ELR (cell line): ENCODE measurements around the gene HEG1.

Source experiments
- DNase-seq: peaks from one replicate; pipeline ENCODE4 v3.0.0-alpha.2; 2015; ENCODE audit warnings: low read depth

Gene HEG1

DNA sequence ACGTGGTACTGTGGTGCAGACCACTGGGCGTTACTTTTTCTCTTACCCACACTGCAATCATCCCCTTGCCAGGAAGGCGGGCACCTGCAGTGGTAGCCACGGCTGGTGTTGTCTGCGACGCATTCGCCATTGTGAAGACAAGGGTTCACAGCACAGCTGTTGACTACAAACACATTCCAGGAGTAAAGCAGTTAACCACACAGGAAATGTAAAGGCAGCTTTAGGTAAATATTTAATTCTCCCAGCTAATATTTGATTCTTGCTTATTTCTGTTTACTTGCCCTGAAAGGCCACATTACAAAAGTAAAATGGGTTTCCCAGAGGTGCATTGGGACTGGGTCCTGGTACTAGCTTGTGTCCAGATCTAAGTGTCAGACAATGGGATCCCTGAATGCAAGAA is 45.4 kb downstream of the HEG1 start:
- no peak for DNase-seq

DNA sequence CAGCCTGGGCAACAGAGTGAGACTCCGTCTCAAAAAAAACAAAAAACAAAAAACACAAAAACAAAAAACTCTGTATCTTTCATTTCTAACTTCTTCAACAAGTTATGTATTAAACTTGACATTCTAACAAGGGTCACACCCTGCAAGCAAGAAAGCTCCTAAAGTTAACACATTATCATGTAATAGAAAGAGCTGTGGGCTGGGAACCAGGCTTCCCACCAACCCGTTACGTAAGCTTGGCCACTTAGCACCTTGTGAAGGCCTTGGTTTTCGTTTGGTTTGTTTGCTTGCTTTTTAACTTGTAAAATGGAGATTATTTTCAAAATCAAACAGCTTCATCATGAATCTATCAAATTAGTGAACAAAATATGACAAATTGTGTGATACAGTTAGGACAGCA is 47.0 kb downstream of the HEG1 start:
- DNase-seq: no peak

GRCh38 chr3:125006291-125006731 is 49.5 kb downstream of the HEG1 start:
- DNase-seq: no peak

- peak; percentile 60 for DNase-seq
Observed at GRCh38 chr3:125005676-125006075, 50.1 kb downstream of the HEG1 start.

DNA sequence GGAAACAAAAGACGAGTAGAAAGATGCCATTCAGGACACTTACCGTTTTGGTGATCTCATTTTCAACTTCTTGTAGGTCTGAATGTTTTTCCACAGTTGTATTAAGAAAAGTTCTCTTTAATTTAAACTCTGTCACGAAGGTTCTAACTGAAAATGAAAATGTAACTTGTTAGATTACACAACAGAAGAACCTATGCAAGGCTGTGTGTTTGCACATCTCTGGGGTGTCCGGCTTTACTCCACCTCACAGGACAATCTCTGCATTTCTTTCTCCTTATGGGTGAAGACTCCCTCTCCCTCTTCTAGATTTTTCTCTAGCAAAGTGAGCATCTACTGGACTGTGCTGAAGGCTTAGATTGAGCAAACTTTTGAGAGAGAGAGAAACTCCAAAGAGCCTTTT is 50.6 kb downstream of the HEG1 start:
- no peak for DNase-seq

- DNase-seq: peak; percentile 61
Observed at GRCh38 chr3:125003859-125004595, 51.8 kb downstream of the HEG1 start.

DNA sequence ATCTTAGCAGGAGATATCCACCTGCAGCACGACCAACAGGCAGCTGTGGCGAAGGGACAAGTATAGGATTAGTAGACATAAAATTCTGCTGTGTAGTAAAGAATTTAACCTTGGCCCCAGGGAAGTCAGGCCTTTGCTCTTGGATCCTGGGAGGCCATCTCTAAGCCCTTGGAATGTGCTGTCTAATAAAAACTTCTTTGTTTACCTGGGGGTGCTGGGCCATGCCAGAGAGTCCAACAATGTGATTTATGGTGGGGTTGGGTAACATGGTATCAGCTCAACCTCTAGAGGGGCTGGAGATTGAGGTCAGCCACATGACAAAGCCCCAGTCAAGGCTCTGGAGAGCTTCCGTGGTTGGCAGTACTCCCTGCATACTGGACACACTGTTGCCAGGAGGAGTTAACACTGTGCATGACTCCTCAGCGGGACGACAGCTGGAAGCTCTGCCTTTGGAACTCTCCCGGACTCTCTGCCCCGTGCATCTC is 52.4 kb downstream of the HEG1 start:
- DNase-seq: peak; percentile 35

DNA sequence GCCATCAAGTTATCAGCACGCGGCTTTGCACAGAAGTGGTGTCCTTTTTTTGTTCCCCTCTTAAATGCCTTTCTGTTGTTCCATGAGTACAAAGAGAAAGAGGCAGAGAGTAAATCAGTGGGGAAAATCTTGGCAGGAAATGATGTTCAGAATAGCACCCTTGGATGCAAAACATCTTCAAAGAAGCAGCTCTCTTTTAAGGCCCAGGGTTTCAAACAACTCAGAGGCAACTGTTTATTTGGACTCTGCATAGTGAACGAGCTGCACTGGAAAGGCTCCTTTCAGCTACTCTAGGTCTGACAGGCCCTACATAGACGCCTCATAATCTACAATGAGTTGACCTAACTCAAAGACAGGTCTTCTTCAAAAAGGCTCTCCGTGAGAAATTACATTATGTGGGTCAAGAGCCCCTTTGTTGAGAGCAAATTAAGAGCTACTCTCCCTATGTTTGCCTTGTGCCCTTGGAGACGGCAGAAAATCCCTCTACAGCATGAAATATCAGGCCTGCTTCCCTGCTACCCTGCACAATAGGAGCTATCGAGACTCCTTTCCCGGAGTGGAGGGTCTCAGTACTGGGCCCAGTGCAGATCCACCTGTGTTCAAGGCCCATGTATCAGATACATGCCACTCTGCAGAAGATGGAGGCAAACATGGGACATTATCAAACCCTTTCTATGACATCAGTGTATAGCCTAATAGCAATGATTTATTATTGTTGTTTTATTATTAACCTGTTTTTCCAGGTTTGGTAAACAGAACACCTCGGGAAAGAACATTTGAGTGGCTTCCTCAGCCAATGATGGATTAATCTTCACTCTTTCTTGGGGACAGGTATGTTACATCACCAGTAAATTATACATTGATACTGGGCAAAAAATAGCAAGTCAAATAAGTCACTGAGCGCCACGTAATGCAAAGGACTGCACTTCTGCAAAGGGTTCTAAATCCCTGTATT is 53.1 kb downstream of the HEG1 start:
- DNase-seq: no peak

DNA sequence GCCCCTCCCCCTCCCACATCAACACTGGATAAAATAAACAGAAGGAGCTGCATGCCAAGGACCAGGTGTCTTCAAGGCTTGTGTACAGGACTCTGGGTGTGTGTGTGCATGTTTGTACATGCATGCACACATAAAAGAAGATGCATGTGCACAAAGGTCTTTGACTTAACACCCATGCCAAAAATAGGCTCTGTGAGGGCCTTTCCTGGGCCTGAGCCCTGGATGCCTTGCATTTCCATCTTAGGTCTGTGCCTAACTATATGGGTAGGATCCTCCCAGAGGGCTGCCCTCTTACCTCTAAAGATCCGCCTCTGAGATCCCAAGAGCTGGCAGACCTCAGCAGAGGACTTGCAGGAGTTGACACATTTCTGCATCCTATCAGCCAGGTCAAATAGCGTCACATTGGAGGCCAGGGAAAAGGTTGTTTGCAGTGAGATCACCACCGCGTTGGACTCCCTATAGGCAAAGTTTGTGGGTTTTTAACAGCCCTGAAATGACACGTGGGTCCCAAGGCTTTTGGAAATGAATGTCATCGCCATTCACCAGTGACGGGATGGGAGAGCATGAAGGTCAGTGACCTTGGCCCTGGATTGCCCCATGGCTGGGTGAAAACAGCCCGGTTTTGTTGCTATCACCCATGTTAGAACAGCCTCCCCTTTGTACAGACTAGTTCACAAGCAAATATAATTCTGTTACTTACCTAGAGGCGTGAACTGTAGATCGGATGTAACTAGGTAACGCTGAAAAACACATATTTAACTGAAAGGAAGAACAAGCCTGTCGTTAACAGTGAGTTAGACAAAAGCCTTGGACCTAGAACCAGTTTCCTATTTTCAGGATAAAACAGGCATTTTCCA is 54.0 kb downstream of the HEG1 start:
- no peak for DNase-seq

DNA sequence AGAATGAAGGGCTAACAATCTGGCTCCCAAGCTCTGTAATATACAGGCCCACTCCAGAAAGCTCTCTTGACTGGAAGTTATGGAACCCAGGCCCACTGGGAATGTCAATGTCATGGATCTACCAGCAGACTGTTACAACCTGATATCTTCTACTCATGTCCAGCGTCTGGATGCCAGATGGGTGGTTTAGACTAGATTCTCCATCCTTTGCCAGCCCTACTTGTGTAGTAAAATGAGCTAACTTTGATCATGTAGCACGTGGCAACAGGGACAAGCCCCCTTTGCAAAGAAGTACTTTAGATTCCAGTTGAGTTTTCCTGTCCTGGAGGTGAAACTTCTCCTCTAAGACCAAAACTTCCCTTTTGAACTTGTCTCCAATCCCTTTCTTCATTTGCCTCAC is 55.1 kb downstream of the HEG1 start:
- no peak for DNase-seq

DNA sequence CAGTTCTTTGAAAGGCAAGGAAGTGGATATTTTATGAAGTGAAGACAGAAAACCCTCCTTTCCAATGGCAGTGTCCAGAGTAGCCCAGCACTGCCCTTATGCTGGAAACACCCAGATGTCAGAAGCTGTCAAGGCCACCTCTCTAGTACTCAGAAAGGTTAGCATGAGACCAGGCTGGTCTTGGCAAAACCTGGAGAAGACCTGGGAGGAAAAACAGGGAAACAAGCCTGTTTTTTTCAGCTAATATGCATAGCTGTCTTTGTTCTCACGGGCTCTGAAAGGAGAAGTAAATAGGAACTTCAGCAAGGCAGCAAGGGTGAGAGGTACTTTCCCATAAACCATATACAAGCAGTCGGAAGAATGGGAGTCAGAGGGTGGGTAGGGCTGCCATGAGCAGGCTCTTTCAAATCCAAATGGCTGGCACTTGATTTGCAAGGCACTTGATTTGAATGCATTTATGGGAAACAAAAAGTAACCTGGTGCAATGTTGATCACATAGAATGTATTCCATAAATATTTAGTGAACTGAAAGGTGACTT is 55.8 kb downstream of the HEG1 start:
- DNase-seq: no peak

GRCh38 chr3:124999317-124999716 is 56.5 kb downstream of the HEG1 start:
- no peak for DNase-seq

- no peak for DNase-seq
Observed at GRCh38 chr3:124998247-124998630, 57.6 kb downstream of the HEG1 start.

GRCh38 chr3:124997303-124998246 is 58.2 kb downstream of the HEG1 start:
- no peak for DNase-seq

DNA sequence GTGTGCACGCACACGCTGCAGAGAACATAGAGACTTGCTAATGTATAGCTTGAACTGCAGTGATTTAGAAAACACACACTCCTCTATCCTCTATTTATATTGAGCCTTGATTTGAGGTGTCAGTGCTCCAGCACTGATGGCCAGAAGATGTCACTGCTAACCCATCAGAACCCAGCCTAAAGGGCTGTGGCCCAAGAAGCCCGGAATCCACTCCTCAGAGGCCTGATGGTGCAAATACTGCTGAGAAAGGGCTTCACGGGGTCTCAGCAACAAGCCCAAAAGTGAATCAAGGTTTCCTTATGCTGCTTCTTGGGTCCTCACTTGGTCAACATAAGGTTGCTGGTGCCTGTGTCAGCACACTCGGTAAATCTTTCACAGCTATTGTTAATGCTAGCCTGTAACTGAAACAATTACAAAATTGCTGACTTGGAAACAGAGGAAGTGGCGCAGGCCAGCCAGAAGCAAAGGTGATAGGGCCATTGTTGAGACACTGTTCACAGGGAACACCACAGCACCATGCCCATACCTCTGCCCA is 60.3 kb downstream of the HEG1 start:
- peak; percentile 67 for DNase-seq

DNA sequence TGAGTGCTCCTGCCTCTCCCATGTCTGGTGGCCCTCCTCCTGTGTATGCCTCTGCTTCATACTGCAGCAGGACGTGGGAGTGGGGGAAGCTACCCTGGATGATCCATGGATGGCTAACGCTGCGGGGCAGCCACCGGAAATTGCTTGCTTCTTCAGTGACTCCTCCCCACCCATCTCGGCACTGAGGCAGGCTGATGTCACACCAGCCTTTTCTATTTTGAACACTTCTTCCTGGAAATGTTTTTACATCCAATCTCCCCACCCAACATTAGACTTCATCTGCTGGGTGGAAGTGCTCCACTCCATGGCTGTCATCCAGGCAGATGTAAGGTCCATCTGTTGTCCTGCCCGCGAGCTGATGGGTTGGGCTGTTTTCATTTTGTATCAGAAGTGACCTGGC is 62.3 kb downstream of the HEG1 start:
- no peak for DNase-seq

GRCh38 chr3:124992041-124992440 is 63.8 kb downstream of the HEG1 start:
- DNase-seq: no peak

DNA sequence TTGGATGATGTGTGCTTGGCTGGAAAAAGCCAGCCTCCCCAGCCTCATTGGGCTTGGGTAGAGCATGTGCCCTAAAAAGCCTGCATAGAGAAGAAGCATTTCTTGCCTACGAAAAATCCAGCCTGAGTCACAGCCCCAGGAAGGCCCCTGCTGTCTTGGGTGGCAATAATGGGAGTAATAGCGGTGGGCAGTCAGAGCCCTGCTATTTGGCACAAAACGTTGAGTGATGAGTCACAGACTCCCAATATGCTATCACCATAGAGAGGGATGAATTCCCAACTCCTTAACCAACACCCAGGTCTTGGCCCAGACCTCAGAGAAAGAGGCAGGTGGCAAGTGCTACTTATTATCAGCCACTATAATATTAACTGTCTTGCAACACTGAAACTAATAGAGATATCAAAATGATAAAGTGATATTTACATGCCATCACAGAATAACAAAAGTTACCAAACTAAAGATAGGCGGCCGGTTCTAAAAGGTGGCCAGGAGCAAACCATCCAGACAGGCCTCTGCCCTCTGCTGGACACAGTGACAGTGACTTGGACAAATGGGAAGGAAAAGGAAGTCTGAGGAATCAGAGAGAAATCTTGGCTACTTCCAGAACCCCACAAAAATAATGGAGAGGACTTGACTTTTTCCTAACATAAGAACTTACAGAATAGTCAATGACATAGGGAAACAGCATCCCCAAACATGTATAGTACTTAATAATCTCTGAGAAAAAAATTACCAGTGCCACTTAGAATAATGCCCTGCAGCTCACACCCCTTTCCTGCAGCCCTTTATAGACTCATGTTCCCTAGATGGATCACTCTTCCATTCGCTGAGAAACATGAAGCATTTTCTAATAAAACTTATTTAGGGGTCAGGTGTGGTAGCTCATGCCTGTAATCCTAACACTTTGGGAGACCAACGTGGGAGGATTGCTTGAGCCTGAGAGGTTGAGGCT is 69.3 kb downstream of the HEG1 start:
- peak; percentile 99 for DNase-seq

- peak; percentile 94 for DNase-seq
Observed at GRCh38 chr3:124985349-124985748, 70.4 kb downstream of the HEG1 start.
